GM12873 (cell line): Measurements from ENCODE around the gene C17orf114.

Source experiments
- TF ChIP-seq, protein P1 (sequence below): IDR thresholded peaks from 2 replicates; pipeline ENCODE4 v1.5.1; 2012; ENCODE audit warnings: low read depth, mild to moderate bottlenecking, moderate library complexity, low read length, control low read depth; ENCODE audit not compliant: insufficient read depth; ENCODE audit errors: missing control alignments

C17orf114 gene

DNA sequence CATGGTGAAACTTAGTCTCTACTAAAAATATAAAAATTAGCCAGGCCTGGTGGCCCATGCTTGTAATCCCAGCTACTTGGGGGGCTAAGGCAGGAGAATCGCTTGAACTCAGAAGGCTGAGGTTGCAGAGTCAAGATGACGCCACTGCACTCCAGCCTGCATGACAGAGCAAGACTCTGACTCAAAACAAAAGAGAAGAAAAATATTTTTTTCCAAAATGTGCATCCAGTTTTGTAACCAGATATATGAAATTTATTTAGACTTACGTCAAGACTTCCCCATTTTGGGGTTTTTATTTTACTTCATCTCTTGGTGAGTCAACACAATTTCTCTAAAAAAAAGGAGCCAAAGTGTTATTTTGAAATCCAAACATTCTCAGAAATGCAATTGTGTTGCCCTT, 35.9 kb downstream of the C17orf114 start:
- TF ChIP-seq, protein P1, sequence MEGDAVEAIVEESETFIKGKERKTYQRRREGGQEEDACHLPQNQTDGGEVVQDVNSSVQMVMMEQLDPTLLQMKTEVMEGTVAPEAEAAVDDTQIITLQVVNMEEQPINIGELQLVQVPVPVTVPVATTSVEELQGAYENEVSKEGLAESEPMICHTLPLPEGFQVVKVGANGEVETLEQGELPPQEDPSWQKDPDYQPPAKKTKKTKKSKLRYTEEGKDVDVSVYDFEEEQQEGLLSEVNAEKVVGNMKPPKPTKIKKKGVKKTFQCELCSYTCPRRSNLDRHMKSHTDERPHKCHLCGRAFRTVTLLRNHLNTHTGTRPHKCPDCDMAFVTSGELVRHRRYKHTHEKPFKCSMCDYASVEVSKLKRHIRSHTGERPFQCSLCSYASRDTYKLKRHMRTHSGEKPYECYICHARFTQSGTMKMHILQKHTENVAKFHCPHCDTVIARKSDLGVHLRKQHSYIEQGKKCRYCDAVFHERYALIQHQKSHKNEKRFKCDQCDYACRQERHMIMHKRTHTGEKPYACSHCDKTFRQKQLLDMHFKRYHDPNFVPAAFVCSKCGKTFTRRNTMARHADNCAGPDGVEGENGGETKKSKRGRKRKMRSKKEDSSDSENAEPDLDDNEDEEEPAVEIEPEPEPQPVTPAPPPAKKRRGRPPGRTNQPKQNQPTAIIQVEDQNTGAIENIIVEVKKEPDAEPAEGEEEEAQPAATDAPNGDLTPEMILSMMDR, result no peak

DNA sequence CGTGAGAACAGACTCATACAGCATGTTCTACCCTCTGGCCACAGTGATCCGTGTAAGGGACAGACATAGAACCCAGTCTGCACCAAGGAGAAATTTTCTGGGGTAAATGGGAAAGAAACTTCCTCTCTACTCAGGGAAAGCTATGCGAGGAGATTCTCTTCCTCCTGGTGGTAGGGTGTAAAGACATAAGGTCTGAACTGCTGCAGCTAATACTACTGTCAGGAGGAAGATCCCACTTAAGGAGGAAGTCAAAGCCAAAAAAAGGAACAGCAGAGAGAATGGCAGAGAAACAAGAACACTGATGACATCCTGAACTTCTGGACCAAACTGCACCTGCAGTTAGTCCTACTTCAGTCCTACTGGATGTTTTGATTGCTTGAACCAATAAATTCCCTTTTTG, 37.5 kb downstream of the C17orf114 start:
- TF ChIP-seq, protein P1, result no peak

DNA sequence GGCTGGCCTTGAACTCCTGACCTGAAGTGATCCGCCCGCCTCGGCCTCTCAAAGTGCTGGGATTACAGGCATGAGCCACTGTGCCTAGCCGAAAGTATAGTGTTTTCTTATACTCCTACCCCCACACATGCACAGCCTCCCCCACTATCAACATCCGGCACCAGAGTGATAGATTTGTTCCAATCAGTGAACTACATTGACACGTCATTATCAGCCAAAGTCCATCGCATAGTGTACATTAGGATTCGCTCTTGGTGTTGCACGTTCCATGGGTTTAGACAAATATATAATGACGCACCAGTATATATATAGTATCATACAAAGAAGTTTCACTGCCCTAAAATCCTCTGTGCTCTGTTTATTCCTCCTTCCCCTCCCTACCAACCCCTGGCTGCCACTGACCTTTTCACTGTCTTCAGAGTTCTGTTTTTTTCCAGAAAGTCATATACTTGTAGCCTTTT, 42.3 kb downstream of the C17orf114 start:
- TF ChIP-seq, protein P1, result no peak

DNA sequence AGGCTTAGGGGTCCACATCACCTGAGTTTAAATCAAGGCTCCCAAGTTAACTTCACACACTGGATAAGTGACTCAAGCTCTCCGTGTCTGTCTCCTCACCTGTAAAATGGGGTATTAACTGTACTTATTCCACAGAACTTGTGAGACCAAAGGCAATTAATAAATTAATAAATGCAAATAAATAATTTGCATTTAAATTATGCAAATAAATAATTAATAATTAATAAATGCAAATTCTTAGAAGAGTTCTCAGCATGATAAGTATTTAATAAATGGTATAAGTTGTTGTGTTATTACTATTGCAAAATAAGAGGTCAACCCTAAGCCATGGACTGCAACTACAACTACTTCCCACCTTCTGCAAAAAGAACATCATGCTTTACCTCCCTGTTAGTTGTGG, 48.7 kb downstream of the C17orf114 start:
- TF ChIP-seq, protein P1, result no peak

DNA sequence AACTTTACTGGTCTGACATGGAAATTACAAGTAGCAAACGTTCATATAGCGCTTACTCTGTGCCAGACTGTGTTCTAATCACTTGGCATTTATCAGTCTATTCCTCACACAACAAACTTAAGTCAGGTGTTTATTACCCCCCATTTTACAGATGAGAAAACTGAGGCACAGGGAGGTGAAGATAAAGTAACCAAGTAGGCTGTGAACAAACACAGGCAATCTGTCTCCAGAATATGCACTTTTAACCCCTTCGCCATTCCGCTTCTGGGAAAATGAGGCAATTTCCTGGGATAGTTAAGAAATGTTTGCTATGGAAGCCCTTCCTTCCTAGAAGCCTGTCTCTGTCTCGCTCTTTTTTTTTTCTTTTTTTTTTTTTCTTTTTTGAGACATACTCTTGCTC, 50.2 kb downstream of the C17orf114 start:
- TF ChIP-seq, protein P1, result no peak
